Thyroid gland (tissue), 4 donors: ENCODE results near the gene NEDD4L.

ENCODE experiments used
- CTCF ChIP-seq, 6 experiments: fragments of 200-600 bp in 3 of 6; fragments of 450-650 bp in 3 of 6; sonication (generic) in 3 of 6; IDR thresholded peaks; one replicate each; pipeline ENCODE4 v1.5.1; 2016 to 2019; ENCODE audit warnings: antibody characterized with exemption in 6 of 6, mild to moderate bottlenecking in 2 of 6, inconsistent platforms in 1 of 6, moderate library complexity in 1 of 6
- POLR2A ChIP-seq, 2 donors: fragments of 450-650 bp; IDR thresholded peaks; one replicate each; pipeline ENCODE4 v1.6.1; 2017; ENCODE audit warnings: antibody characterized with exemption in 2 of 2, mild to moderate bottlenecking in 2 of 2, moderate library complexity in 1 of 2

GRCh38 chr18:58157237-58157636 lies 113.2 kb downstream of the NEDD4L start:
- no peak for TF ChIP-seq CTCF (IDR thresholded peaks at IDR 0.05)
- no peak for TF ChIP-seq POLR2A (IDR thresholded peaks at IDR 0.05)
